ENCODE measurements around the gene PLEKHO1.

GRCh38 chr1:150148837-150149270 lies 862 bp upstream of the PLEKHO1 start:
- TF ChIP-seq GATA3 (IDR thresholded peaks at IDR 0.05; ENCODE audit: low read depth, low read length) (no peak), GATA2 (IDR thresholded peaks at IDR 0.05; ENCODE audit: low read depth, low read length) (no peak)

Data from SH-SY5Y (cell line).